ENCODE data around the gene TCF3.

TCF3 gene

GRCh38 chr19:1675633-1676350 is 23.4 kb upstream of the TCF3 start:
- no peaks in the 10 kb centered on the region for H3K36me3 ChIP-seq
- H3K4me3 ChIP-seq, result no peak overlapping the region
- no peak for TF ChIP-seq CTCF (IDR thresholded peaks at IDR 0.05)
- H3K4me1 ChIP-seq, result peaks cover 0 to 16% (median 13%) of the 10 kb centered on the region in 4 donors
- H3K9me3 ChIP-seq, result no peaks in the 10 kb centered on the region
- peaks cover 5 to 96% of the 10 kb centered on the region in 2 donors for H3K27me3 ChIP-seq
- no peak overlapping the region for H3K27ac ChIP-seq
- intact Hi-C loops (cut with DNase I; ENCODE audit: low total_unique reads), result no loop called here
- DNase-seq, result no peak

GRCh38 chr19:1674293-1674679 is 21.9 kb upstream of the TCF3 start:
- no peak for DNase-seq
- no peak for TF ChIP-seq CTCF (IDR thresholded peaks at IDR 0.05)
- H3K4me3 ChIP-seq, result no peak overlapping the region
- no peak overlapping the region for H3K27ac ChIP-seq
- H3K36me3 ChIP-seq, result no peaks in the 10 kb centered on the region
- intact Hi-C loops (cut with DNase I; ENCODE audit: low total_unique reads), result loop anchor here (5.0 kb wide), 2 partner anchors 42 to 93 kb away; no protein-coding TSS in a partner anchor
- H3K9me3 ChIP-seq, result no peaks in the 10 kb centered on the region
- H3K27me3 ChIP-seq, result peaks cover 5 to 97% of the 10 kb centered on the region in 2 donors
- peaks cover 0 to 16% (median 13%) of the 10 kb centered on the region in 4 donors for H3K4me1 ChIP-seq

GRCh38 chr19:1673645-1674292 is 21.4 kb upstream of the TCF3 start:
- intact Hi-C loops (cut with DNase I; ENCODE audit: low total_unique reads), result loop anchor here (5.0 kb wide), 2 partner anchors 41 to 94 kb away; no protein-coding TSS in a partner anchor
- Histone ChIP-seq H3K4me1 (peaks cover 0 to 21% (median 15%) of the 10 kb centered on the region in 4 donors), H3K27me3 (peaks cover 5 to 97% of the 10 kb centered on the region in 2 donors), H3K4me3 (no peak overlapping the region), H3K36me3 (no peaks in the 10 kb centered on the region), H3K27ac (no peak overlapping the region), H3K9me3 (no peaks in the 10 kb centered on the region)
- no peak for TF ChIP-seq CTCF (IDR thresholded peaks at IDR 0.05)
- no peak for DNase-seq

DNA sequence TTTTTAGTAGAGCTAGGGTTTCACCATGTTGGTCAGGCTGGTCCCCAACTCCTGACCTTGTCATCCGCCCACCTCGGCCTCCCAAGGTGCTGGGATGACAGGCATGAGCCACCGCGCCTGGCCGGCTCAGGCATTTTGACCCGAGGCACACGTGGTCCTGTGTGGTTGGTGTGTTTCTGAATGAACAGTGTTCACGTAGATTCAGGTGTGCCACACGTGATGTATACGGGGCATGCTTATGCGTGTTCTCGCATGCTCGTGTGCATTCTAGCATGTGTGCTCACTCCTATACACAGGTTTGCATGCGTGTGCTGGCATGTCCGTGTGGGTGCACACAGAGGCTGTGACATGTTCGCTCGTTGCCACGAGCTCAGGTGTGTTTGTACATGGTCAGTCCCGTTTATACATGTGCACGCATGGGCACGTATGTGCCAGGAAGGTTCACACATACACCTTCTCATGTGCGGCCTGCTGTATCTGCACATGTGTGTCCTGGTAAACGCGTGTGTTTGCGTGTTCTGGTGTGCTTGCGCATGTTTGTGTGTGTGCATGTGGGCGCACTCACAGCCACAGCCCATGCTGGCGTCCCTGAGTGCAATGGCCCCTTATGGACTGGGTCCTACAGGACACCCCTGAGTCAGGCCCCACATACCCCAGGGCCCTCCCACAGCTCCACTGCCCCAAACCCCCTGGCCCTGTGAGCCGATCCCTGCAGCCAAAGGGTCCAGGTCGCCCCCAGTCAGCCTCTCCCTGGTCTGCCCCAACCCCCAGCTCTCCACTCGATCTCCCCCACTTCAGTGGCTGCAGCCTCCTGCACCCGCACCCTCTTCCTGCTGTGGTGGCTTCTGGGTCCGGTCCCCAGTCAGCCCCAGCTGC is 20.6 kb upstream of the TCF3 start:
- Histone ChIP-seq H3K4me3 (no peak overlapping the region), H3K9me3 (no peaks in the 10 kb centered on the region), H3K27me3 (peaks cover 5 to 97% of the 10 kb centered on the region in 2 donors), H3K36me3 (no peaks in the 10 kb centered on the region), H3K27ac (no peak overlapping the region), H3K4me1 (peaks cover 0 to 24% (median 16%) of the 10 kb centered on the region in 4 donors)
- intact Hi-C loops (cut with DNase I; ENCODE audit: low total_unique reads), result loop anchor here (5.0 kb wide), 2 partner anchors 41 to 94 kb away; no protein-coding TSS in a partner anchor
- no peak for TF ChIP-seq CTCF (IDR thresholded peaks at IDR 0.05)
- no peak for DNase-seq

DNA sequence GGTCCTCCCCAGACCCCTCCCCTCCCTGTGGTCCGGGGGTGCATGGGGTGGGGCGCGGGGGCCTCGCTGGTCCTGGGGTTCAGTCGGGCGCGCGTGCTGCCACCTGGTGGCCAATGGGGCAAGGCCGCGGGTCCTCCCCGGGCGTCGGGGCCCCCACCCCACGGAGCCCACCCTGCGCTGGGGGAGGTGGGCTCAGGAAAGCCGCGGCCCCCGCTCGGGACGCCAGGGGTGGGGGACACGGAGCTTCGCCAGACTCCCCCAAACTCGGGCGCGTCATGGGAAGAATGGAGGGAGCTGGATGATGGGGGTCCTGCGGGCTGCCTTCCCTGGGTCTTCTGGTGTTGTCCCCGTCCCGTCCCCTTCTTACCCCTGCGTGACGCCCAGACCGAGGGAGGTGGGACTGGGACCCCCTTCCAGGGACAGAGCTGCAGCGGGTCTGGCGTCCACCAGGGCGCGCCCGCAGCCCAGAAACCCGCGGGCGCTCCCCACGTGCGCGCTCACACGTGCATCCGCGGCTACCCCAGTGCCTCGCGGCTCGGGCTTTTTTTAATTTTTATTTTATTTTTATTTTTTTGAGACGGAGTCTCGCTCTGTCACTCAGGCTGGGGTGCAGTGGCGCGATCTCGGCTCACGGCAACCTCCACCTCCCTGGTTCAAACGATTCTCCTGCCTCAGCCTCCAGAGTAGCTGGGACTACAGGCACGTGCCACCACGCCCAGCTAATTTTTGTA is 19.8 kb upstream of the TCF3 start:
- no peak for DNase-seq
- Histone ChIP-seq H3K36me3 (no peaks in the 10 kb centered on the region), H3K27me3 (peaks cover 5 to 97% of the 10 kb centered on the region in 2 donors), H3K27ac (no peak overlapping the region), H3K4me1 (peaks cover 0 to 24% (median 16%) of the 10 kb centered on the region in 4 donors), H3K9me3 (no peaks in the 10 kb centered on the region), H3K4me3 (no peak overlapping the region)
- intact Hi-C loops (cut with DNase I; ENCODE audit: low total_unique reads), result loop anchor here (5.0 kb wide), 2 partner anchors 40 to 95 kb away; no protein-coding TSS in a partner anchor
- TF ChIP-seq CTCF (IDR thresholded peaks at IDR 0.05), result peak; percentile 63 to 84

Measured in tibial artery (tissue), 4 donors.